HG02623 (cell line): ENCODE results near the gene ITGA2B.

Experiments
- ATAC-seq: cut with Tn5 transposase; IDR thresholded peaks from one replicate; pipeline ENCODE4 v1.9.1; 2021; ENCODE audit warnings: moderate library complexity; ENCODE audit not compliant: unreplicated experiment

Gene ITGA2B

GRCh38 chr17:44389281-44389680, at the start of gene ITGA2B:
Gene ITGA2B (minus strand): TSS chr17:44389649. CDS start chr17:44389473, 176 bp downstream.
- ATAC-seq, result no peak

- no peak for ATAC-seq
These were observed 49.7 kb upstream of the ITGA2B start for GRCh38 chr17:44439168-44439567.

- no peak for ATAC-seq
These were observed 49.2 kb upstream of the ITGA2B start for GRCh38 chr17:44438636-44439035.

GRCh38 chr17:44436336-44436735, 46.9 kb upstream of the ITGA2B start:
- ATAC-seq, result no peak

- ATAC-seq, result no peak
These were observed 43.1 kb upstream of the ITGA2B start for GRCh38 chr17:44432254-44433157.

GRCh38 chr17:44424828-44425461, 35.5 kb upstream of the ITGA2B start:
- no peak for ATAC-seq

- ATAC-seq, result no peak
These were observed 28.1 kb upstream of the ITGA2B start for GRCh38 chr17:44417553-44417952.

- no peak for ATAC-seq
These were observed 27.3 kb upstream of the ITGA2B start for GRCh38 chr17:44416558-44417289.

- ATAC-seq, result no peak
These were observed 25.1 kb upstream of the ITGA2B start for GRCh38 chr17:44414394-44415155.

- no peak for ATAC-seq
These were observed 20.0 kb upstream of the ITGA2B start for GRCh38 chr17:44409309-44410028.

GRCh38 chr17:44408786-44409185, 19.3 kb upstream of the ITGA2B start:
- no peak for ATAC-seq

GRCh38 chr17:44402564-44403172, 13.2 kb upstream of the ITGA2B start:
- ATAC-seq, result no peak

- ATAC-seq, result no peak
These were observed 10.9 kb upstream of the ITGA2B start for GRCh38 chr17:44400226-44400847.

- no peak for ATAC-seq
These were observed 9.5 kb upstream of the ITGA2B start for GRCh38 chr17:44398692-44399691.

- no peak for ATAC-seq
These were observed 8.3 kb upstream of the ITGA2B start for GRCh38 chr17:44397479-44398440.

GRCh38 chr17:44396946-44397345, 7.5 kb upstream of the ITGA2B start:
- ATAC-seq, result no peak

- ATAC-seq, result no peak
These were observed 5.4 kb upstream of the ITGA2B start for GRCh38 chr17:44394833-44395232.
